Colon (tissue), 2 donors: Measurements from ENCODE around the gene ITGA11.

Experiments
- FAIRE-seq: peaks from 2 replicates; lab custom pipeline; 2012; peaks lifted over from hg19 to GRCh38; lab: Jason Lieb, UNC
- donor health status: control.
- donor health status: control.

Gene ITGA11

DNA sequence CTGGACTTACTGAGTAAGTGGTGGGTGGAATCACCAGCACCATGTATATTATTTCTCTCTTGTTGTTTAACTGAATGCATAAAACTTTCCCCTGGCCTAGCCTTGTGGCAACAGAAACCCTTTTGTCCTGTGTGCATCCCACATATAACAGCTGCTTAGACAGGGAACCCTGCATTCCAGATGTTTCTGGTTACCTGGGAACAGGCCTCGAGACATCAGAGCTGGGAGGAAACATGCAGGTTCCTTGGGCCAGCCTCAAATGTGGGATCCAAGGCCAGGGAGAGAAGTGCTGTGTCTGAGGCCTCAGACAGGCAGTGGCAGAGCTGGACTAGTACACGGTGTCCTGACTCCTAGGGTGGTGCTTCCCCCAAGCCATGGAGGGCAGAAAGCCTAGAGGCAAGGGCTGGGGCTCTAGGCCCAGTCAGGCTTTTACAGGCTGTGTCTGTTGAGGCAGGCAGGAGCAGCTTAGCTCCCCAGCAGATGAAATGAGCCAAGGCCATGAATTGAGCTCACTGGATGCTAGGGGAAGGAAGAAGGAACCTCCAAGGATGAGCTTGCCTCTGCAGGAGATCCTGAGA, 57.7 kb downstream of the ITGA11 start:
- no peak for FAIRE-seq

DNA sequence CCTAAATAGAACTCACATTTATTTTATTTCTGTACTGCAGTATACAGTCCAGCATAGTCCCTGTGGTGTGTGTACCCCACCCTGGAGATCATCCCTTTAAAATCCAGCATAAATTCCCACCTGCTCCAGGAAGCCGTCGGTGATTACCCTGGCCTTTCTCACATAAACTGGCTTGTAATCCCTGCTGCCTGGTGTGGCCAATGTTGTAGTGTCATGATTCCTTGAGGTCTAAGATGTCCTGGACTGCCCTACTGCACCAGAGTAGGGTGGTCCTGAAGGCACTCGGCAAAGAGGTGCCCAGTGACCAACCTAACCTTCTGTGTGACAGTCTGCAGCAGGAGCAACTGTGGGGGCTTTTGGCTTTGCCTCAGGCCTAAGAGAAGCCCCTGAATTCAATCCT, 58.9 kb downstream of the ITGA11 start:
- no peak for FAIRE-seq

DNA sequence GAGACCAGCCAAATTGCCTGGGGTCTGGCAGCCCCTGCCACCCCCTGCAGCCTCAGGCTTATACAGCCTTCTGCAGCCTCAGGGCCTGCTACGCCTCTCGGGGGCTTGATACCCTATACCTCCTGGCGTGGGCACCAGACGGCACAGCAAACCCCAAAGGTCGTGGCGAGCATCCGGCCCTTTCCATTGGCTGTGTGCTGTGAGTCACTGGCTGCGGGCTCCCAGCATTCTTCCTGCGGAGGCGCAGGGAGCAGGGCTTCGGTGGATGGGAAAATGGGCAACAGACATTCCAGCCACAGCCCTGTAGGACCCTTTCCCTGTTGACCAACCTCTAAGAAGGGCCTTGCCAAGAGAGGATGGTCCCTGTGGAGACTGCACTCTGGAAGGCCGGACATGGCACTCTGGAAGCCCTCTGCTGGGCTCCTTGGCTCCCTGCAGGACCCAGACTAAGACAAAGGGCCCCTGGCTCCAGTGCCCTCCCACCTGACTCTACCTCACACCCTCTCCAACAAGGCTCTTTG, 59.6 kb downstream of the ITGA11 start:
- no peak for FAIRE-seq

DNA sequence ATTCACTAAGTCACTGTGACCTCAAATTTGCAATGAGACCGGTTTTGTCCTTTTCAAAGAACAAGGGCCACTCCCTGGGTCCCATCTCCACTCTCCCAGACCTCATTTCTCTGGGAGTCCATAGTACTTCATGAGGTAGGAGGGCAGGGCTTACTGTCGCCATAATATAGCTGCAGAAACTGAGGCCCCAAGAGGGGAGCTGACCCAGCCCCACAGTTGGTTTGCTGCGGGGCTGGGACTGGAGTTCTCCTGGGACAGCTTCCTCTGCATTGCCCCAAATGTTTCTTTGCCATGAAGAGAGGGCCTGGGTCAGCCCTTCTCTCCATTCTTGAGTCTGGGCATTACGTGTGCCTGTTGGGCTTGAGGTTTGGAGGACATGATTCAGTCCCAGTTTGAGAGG, 60.1 kb downstream of the ITGA11 start:
- FAIRE-seq = no peak

DNA sequence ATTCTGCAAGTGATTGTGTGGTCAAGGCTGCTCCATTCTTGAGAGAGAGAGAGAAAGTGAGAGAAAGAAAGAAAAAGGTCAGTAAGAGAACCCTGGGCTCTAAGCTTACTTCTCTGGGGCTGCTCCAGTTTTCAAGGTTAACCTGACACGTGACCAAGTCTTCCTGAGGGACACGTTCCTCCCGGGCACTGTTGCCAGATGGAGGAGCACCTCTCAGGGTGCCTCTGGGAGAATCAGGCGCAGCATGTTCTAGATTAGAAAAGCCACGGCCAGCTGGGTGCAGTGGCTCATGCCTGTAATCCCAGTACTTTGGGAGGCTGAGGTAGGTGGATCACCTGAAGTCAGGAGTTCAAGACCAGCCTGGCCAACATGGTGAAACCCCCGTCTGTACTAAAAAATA, 60.8 kb downstream of the ITGA11 start:
- no peak for FAIRE-seq

DNA sequence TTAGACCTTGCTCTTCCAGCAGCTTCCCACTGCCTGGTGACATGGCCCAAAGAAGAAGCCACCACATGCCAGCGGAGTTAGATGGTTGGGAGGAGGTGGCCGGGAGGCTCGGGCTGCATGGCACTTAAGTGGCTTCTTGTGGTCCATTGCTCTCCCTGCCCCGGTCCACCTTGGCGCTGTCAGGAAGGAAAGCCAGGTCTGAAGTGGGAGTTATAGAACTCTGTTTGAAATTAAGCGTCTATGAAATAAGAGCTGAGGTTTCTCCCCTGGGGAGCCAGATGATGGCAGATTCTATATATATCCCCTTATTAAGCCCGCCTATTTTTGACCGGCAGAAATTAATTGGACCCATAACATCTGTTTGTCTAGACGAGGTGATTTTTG, 61.2 kb downstream of the ITGA11 start:
- no peak for FAIRE-seq

DNA sequence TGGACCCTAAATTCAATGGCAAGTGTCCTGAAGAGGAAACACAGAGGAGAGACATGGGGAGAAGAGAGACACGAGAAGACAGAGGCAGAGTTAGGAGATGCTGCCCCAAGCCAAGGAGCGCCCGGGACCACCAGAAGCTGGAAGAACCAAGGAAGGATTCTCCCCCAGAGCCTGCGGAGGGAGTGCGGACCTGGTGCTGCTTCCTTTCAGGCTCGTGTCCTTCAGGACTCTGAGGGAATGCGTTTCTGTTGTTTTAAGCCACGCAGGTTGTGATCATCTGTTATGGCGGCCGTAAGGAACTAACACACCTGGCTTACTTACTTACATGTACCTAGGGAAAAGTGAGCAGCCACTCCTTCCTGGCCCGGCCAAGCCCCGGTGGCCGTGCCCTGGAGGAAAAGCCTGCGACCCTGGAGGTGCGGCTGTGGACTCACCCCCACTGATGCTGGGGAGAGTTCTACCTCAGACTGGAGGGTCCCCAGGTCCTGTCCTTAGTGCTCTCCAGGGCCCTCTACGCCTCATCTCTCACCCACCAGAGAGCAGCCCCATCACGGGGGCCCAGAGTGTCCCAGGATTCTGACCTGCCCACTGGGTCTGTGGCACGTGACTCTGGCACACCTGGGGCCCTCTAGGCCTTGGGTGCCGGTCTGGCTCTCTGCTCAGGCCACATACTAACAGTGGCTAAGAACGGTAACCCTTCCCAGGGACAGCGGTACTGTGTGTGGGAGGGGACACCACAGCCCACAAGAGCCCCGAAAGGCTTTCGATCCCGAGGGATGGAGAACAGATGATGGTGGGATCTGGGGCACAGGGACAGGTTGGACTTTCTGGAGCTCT, 61.8 kb downstream of the ITGA11 start:
- FAIRE-seq = no peak

DNA sequence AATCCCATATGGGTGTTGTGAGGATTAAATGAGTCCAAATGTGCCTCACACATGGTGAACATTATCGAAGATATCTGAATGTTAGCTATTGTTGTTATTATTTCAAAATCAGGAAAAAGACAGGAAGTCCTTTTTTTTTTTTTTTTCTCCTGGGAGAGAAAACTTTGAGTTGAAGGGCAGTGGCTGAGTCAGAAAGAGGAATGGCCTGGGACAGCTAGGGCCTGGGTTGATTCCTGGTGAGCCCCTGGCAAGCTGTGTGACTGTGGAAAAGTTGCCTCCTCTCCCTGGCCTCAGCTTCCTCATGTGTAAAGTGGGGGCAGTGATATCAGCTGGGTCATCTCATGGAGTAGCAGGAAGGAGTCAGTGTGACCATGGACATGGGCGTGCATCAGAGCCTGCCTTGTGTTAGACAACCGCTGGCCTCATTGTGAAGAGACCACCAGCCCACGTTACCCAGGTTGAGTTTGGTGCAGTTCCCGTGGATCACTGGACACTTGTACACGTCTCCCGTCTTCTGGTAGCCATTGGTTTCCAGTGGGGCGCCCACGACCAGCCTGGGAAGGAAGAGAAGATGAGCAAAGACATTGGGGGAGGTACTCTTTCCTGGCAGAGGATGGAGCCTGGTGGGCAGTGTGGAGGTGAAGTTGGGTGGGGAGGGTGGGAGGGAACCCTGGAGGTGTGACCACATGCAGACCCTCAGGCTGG, 63.1 kb downstream of the ITGA11 start:
- FAIRE-seq = no peak

DNA sequence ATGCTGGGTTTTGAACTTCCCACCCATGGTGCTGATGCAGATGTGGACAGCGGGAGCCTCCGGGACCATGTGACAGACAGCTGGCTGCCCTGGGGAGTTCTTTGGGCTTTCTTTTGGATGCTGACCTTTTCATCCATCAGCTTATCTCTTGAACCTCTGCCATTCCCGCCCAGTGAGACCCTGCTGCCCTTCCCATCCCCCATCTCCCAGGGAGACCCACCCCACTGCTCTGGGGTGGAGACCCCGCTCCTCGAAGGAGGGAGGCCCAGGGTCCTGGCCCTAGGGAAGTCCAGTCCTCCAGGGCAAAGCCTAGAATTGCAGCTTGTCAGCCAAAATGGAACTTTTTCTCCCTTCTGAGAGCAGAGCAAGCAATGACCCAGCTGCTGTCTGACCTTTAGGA, 64.0 kb downstream of the ITGA11 start:
- FAIRE-seq = no peak

DNA sequence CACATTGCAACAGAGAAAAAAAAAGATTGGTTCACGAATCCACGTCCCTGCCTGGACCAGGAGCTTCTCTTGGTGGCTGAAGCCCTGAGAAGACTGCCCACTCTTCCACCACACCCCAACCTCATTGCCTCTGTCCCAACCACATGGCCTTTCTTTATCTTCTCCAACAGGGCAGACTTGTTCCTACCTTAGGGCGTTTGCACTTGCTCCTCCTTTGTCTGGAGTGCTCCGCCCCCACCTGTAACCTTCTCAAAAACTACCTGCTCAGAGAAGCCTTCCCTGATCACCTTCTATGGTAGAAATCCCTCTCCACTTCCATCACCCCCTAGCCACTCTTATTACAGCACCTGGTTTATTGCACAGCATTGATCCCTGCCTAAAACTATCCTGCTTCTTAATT, 64.7 kb downstream of the ITGA11 start:
- FAIRE-seq = no peak

DNA sequence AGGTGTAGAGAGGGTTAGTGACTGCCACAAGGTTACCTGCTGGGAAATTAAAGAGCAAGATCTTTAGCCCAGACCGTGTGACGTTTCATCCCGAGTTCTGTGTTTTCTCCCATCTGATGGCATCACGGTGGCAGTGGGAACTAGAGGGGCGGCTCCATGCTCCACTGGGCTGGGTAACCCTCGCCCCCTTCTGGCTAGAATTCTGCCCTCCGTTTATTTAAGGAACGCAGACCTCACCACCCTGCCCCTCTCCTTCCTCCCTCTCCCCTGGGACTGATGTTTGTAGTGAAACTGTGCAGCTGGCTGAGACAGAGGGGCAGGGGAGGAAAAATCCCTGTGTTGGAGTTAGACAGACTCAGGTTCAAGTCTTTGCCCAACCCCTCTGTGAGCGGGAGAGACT, 65.6 kb downstream of the ITGA11 start:
- FAIRE-seq = no peak

DNA sequence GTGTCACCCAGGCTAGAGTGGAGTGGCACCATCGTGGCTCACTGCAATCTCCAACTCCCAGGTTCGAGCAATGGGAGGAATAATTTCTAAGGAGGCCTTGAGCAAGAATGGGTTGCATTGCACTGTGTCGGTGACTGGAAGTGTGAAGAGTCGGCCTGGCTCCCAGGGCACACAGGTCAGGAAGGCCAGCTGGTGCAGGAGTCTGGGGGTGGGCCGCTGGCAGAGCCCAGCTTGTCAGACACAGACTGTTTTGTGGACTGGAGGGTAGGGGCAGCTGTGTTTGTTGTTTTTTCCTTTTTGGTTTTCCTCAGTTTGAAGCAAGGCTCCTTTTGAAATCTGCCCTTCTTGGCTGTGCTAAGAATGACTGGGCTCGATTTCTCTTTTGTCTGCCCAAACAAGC, 66.2 kb downstream of the ITGA11 start:
- no peak for FAIRE-seq

DNA sequence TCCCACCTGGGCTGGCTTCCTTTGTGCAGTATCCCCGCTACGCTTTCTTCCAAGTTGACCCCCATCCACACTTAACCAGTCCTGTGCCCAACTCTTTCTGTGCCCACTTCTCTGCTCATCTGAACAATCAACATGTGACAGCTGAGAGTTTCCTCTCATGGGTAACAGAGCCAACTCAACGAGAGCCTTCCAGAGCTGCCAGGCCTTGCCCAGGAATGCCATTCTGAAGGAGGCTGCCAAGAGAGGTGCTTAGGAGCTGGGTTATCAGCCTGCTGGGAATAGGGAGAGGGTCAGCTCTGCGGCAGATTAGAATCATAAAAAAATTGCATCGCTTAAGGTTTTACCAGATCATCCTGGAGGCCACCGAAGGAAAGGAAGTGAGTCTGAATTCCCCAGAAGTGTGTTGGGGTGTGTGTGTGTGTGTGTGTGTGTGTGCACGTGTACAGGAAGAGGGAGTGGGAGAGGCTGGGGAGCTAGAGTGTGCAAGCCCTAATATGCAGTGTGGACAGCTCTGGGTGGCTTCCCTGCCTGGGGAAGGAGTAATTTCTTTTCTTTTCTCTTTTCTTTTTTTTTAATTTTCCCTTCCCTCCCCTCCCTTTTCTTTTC, 66.7 kb downstream of the ITGA11 start:
- FAIRE-seq = no peak

DNA sequence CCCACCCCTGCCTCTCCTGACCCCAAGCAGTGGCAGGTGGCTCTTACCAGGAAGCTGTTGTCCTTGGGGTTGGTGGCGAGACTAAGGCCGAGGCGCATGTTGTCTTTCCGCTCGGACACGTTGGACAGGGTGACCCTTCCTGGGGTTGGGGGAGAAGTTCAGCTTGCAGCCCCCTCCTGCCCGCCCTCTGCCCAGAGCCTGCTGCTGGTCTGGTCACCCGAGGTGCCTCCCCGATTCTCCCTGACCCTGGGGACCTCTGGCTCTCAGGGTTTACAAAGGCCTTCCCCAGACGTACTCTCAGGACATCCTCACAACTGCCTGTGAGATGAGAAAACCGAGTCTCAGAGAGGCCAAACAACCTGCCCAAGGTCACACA, 67.3 kb downstream of the ITGA11 start:
- FAIRE-seq = no peak

DNA sequence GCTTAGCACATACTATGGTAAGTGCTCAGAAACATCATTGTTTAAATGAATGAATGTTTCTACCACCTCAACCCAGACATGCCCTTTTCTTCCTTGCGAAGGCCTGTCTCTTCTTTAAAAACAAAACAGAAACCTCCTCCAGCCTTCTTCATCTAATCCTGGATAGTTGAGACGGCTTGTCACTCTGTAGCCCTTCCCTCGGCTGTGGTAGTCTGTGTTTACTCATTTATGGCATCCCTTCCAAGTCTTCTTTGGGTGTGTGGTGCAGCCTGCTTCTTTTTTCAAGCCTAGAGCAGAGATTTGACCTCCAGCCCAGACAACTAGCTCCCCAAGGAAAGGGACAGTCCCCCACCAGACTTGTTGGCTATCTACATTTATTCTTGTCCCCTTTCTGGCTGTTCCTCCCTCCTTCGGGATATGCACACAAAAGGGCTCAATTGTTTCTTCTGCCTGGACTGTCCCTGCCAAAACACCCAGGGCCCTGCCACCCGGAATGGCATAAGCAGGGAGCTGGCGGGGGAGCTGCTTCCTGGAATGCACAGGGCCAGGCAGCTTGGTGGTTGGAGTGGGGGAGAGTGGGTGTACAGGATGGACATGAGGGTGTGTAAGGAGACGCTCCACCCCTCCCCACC, 67.8 kb downstream of the ITGA11 start:
- FAIRE-seq = no peak

DNA sequence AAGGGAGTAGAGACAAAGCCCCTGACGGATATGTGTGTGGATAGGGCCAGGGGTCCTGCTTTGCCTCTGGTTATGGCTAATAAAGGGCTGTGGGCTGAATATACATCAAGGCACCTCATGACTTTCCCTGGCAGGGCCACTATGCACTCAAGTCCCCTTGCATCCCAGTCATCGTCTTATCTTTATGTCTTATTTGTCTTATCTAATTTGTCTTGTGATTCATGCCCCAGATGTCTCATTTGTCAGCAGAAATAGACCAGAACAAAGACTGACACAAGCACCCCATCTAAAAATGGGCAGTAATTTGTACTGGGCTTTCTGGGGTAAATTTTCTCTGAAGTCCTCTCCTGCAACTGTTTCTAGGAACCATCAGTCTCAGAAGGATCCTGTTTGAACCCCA, 68.6 kb downstream of the ITGA11 start:
- no peak for FAIRE-seq

DNA sequence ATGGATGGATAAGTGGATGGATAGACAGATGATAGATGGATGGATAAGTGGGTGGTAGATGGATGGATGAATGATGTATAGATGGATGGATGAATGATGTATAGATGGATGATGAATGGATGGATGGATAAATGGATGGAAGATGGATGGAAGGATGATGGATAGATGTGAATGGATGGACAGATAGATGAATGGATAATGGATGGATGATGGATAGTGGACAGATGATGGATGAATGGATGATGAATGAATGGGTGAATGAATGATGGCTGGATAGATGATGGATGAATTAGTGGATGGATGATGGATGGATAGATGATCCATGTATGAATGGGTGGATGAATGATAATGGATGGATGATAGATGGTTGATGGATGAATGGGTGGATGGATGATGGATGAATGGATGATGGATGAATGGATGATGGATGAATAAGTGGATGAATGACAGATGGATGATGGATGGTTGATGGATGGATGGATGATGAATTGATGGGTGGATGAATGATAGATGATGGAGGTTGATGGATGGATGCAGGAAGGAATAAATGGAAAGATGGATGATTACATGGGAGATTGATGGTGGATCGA, 69.3 kb downstream of the ITGA11 start:
- FAIRE-seq = no peak

DNA sequence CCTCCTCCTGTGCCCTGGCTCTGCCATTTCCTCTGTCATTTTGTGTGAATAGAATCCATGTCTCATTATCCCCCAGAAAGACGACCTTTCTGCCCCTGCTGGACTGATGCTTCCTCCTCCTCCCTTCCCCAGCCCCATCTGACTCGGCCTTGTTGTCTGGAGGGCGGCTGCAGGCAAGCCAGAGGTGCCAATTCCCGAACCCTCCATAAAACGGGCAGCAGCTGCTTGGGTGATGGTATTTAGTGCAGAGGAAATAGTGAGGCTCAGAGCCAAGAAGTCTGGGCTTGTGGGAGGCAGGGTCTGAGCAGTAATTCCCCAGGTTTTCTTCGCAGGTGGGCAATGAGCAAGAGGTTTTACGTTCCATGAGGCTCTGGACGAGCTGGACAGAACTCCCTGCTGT, 71.2 kb downstream of the ITGA11 start:
- FAIRE-seq = no peak

DNA sequence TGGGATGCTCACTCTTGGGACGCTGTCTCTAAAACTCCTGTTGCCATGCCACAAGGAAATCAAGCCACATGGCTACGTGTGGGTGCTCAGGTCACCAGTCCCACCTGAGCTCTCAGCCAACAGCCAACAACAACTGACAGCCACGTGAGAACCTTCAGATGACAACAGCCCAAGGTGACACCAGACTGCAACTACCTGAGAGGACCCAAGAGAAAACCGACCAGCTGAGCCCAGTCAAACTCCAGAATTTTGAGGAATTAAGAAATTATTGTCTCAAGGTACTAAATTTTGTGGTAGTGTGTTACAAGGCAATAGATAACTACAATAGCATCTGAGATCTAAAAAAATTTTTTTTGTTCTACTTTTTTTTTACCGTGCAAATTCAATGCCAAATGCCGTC, 75.2 kb downstream of the ITGA11 start:
- no peak for FAIRE-seq

DNA sequence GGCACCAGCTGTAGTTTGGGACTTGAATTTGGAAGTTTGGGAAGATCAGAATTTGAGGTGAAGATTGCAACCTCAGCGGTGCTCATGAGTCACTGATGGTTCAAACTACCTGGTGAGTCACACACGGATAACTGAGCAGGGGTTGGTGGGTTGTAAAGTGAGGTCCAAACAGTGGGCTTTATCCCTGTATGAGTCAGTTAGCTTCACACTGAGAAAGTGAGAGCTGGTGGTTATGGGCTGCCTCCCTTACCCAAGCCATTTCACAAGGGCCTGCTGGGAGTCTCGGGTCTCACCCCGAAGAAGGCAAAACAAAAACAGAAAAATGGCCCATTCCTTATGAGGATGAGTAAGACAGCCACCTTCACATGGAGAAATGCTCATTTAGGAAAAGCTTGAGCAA, 77.0 kb downstream of the ITGA11 start:
- no peak for FAIRE-seq

DNA sequence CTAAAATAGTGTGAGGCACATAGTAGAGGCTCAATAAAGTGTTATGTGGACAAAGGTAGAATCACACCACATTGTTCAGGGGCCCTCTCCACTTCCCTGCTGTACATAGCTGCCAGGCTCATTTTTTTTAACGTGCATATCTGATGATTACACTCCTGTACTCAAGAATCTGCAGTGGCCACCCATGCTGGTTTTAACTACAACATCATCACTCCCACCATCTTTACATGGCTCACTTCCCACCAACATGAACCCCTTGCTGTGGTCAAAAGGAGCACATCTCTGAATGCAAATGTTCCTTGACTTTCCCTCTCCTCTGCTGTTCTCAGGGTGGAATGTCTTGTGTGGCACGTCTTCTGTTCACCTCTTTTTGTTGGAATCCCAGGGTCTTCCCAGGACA, 77.7 kb downstream of the ITGA11 start:
- no peak for FAIRE-seq
